ENCODE results near the gene NMB. TPM values are rescaled to one million over a fixed set of nuclear protein-coding genes. Genes with fewer than 3 reads are reported as not detected.
"Not testable (repeated sequence)": the region's sequence is repeated elsewhere in the genome, so short reads cannot be mapped to it uniquely, and the experiment has no call there.

Gene NMB
- 1 to 10 TPM; 5.1 to 5.7 TPM for total RNA-seq

- Mint-ChIP-seq H3K4me3 (peak within 1 kb of the TSS; percentile 70), H3K27me3 (ENCODE audit: low read depth) (no peaks in the 10 kb centered on the region), H3K4me1 (ENCODE audit: low read depth) (peaks cover 28% of the 10 kb centered on the region), H3K27ac (no peak within 1 kb of the TSS), H3K36me3 (ENCODE audit: low read depth) (peaks cover 2% of the 10 kb centered on the region), H3K9me3 (no peaks in the 10 kb centered on the region)
- CTCF ChIA-PET, result interaction anchor here (0.6 to 2.3 kb wide), 6 partner anchors 18 to 92 kb away, joined by 3 to 8 read pairs (median 4); no protein-coding TSS in a partner anchor
- intact Hi-C loops (cut with micrococcal nuclease), result loop anchor here (10.0 kb wide), 1 partner anchor 747 kb away; no protein-coding TSS in a partner anchor
- peak; percentile 83 for DNase-seq
Observed at GRCh38 chr15:84658080-84658787, at the start of gene NMB. TSS of gene NMB (minus strand) at chr15:84658199. CDS start at chr15:84658152, 47 bp downstream.

GRCh38 chr15:84703808-84704207 is 45.8 kb upstream of the NMB start:
- DNase-seq, result no peak
- Mint-ChIP-seq H3K27ac (no peak overlapping the region), H3K4me3 (no peak overlapping the region), H3K27me3 (ENCODE audit: low read depth) (no peaks in the 10 kb centered on the region), H3K4me1 (ENCODE audit: low read depth) (peaks cover 64% of the 10 kb centered on the region), H3K36me3 (ENCODE audit: low read depth) (peaks cover 7% of the 10 kb centered on the region), H3K9me3 (no peaks in the 10 kb centered on the region)
- intact Hi-C loops (cut with micrococcal nuclease), result no loop called here
- CTCF ChIA-PET, result interaction anchor here (1.1 kb wide), 1 partner anchor 45 kb away, joined by 3 read pairs; no protein-coding TSS in a partner anchor

- CTCF ChIA-PET, result interaction anchor here (0.6 to 1.1 kb wide), 2 partner anchors 44 to 113 kb away, joined by 3 to 5 read pairs; no protein-coding TSS in a partner anchor
- H3K4me1 Mint-ChIP-seq (ENCODE audit: low read depth), result peaks cover 66% of the 10 kb centered on the region
- H3K36me3 Mint-ChIP-seq (ENCODE audit: low read depth), result peaks cover 5% of the 10 kb centered on the region
- H3K27me3 Mint-ChIP-seq (ENCODE audit: low read depth), result no peaks in the 10 kb centered on the region
- no peak for DNase-seq
- H3K27ac Mint-ChIP-seq, result no peak overlapping the region
- intact Hi-C loops (cut with micrococcal nuclease), result no loop called here
- H3K9me3 Mint-ChIP-seq, result no peaks in the 10 kb centered on the region
- H3K4me3 Mint-ChIP-seq, result no peak overlapping the region
Observed at GRCh38 chr15:84702961-84703482, 45.0 kb upstream of the NMB start.

GRCh38 chr15:84699538-84700191 is 41.7 kb upstream of the NMB start:
- CTCF ChIA-PET, result interaction anchor here (1.0 kb wide), 1 partner anchor 44 kb away, joined by 3 read pairs; no protein-coding TSS in a partner anchor
- Mint-ChIP-seq H3K36me3 (ENCODE audit: low read depth) (peaks cover 4% of the 10 kb centered on the region), H3K4me1 (ENCODE audit: low read depth) (peaks cover 68% of the 10 kb centered on the region), H3K4me3 (no peak overlapping the region), H3K27ac (peak overlapping the region; percentile 5), H3K27me3 (ENCODE audit: low read depth) (no peaks in the 10 kb centered on the region), H3K9me3 (no peaks in the 10 kb centered on the region)
- no peak for DNase-seq
- intact Hi-C loops (cut with micrococcal nuclease), result no loop called here

- peaks cover 2% of the 10 kb centered on the region for H3K36me3 Mint-ChIP-seq (ENCODE audit: low read depth)
- H3K4me1 Mint-ChIP-seq (ENCODE audit: low read depth), result peaks cover 51% of the 10 kb centered on the region
- no peak for DNase-seq
- H3K27me3 Mint-ChIP-seq (ENCODE audit: low read depth), result no peaks in the 10 kb centered on the region
- H3K4me3 Mint-ChIP-seq, result no peak overlapping the region
- H3K27ac Mint-ChIP-seq, result no peak overlapping the region
- CTCF ChIA-PET, result interaction anchor here (0.6 to 1.3 kb wide), 2 partner anchors 10 to 133 kb away, joined by 3 to 5 read pairs; no protein-coding TSS in a partner anchor
- no peaks in the 10 kb centered on the region for H3K9me3 Mint-ChIP-seq
- intact Hi-C loops (cut with micrococcal nuclease), result no loop called here
Observed at GRCh38 chr15:84697236-84697990, 39.4 kb upstream of the NMB start.

GRCh38 chr15:84696757-84697156 is 38.8 kb upstream of the NMB start:
- no peak for DNase-seq
- no peaks in the 10 kb centered on the region for H3K27me3 Mint-ChIP-seq (ENCODE audit: low read depth)
- H3K9me3 Mint-ChIP-seq, result no peaks in the 10 kb centered on the region
- H3K4me1 Mint-ChIP-seq (ENCODE audit: low read depth), result peaks cover 54% of the 10 kb centered on the region
- H3K27ac Mint-ChIP-seq, result no peak overlapping the region
- CTCF ChIA-PET, result interaction anchor here (0.6 to 1.0 kb wide), 2 partner anchors 53 to 134 kb away, joined by 3 read pairs; no protein-coding TSS in a partner anchor
- peaks cover 2% of the 10 kb centered on the region for H3K36me3 Mint-ChIP-seq (ENCODE audit: low read depth)
- intact Hi-C loops (cut with micrococcal nuclease), result no loop called here
- H3K4me3 Mint-ChIP-seq, result no peak overlapping the region

GRCh38 chr15:84690342-84690741 is 32.3 kb upstream of the NMB start:
- CTCF ChIA-PET, result no interaction called here
- intact Hi-C loops (cut with micrococcal nuclease), result no loop called here
- H3K36me3 Mint-ChIP-seq (ENCODE audit: low read depth), result peaks cover 25% of the 10 kb centered on the region
- H3K4me1 Mint-ChIP-seq (ENCODE audit: low read depth), result peaks cover 12% of the 10 kb centered on the region
- no peaks in the 10 kb centered on the region for H3K9me3 Mint-ChIP-seq
- no peak overlapping the region for H3K4me3 Mint-ChIP-seq
- no peaks in the 10 kb centered on the region for H3K27me3 Mint-ChIP-seq (ENCODE audit: low read depth)
- no peak for DNase-seq
- no peak overlapping the region for H3K27ac Mint-ChIP-seq

GRCh38 chr15:84689858-84690257 is 31.9 kb upstream of the NMB start:
- intact Hi-C loops (cut with micrococcal nuclease), result no loop called here
- Mint-ChIP-seq H3K27ac (no peak overlapping the region), H3K27me3 (ENCODE audit: low read depth) (no peaks in the 10 kb centered on the region), H3K9me3 (no peaks in the 10 kb centered on the region), H3K36me3 (ENCODE audit: low read depth) (peaks cover 28% of the 10 kb centered on the region), H3K4me3 (no peak overlapping the region), H3K4me1 (ENCODE audit: low read depth) (peaks cover 12% of the 10 kb centered on the region)
- CTCF ChIA-PET, result no interaction called here
- DNase-seq, result no peak

GRCh38 chr15:84686446-84686845 is 28.4 kb upstream of the NMB start:
- intact Hi-C loops (cut with micrococcal nuclease); DNase-seq; H3K27me3 Mint-ChIP-seq (ENCODE audit: low read depth); H3K4me3 Mint-ChIP-seq; CTCF ChIA-PET; H3K9me3 Mint-ChIP-seq; H3K27ac Mint-ChIP-seq: not testable (repeated sequence)
- peaks cover 13% of the 10 kb centered on the region for H3K4me1 Mint-ChIP-seq (ENCODE audit: low read depth)
- H3K36me3 Mint-ChIP-seq (ENCODE audit: low read depth), result peaks cover 32% of the 10 kb centered on the region

- H3K27me3 Mint-ChIP-seq (ENCODE audit: low read depth), result no peaks in the 10 kb centered on the region
- no peaks in the 10 kb centered on the region for H3K9me3 Mint-ChIP-seq
- H3K36me3 Mint-ChIP-seq (ENCODE audit: low read depth), result peaks cover 28% of the 10 kb centered on the region
- intact Hi-C loops (cut with micrococcal nuclease), result no loop called here
- CTCF ChIA-PET, result interaction anchor here (0.7 kb wide), 1 partner anchor 28 kb away, joined by 4 read pairs; no protein-coding TSS in a partner anchor
- no peak overlapping the region for H3K27ac Mint-ChIP-seq
- H3K4me3 Mint-ChIP-seq, result no peak overlapping the region
- H3K4me1 Mint-ChIP-seq (ENCODE audit: low read depth), result peaks cover 13% of the 10 kb centered on the region
- no peak for DNase-seq
Observed at GRCh38 chr15:84685304-84685703, 27.3 kb upstream of the NMB start.

- Mint-ChIP-seq H3K36me3 (ENCODE audit: low read depth) (peaks cover 25% of the 10 kb centered on the region), H3K9me3 (no peaks in the 10 kb centered on the region), H3K4me3 (no peak overlapping the region), H3K27ac (no peak overlapping the region), H3K27me3 (ENCODE audit: low read depth) (no peaks in the 10 kb centered on the region), H3K4me1 (ENCODE audit: low read depth) (peaks cover 13% of the 10 kb centered on the region)
- intact Hi-C loops (cut with micrococcal nuclease), result no loop called here
- DNase-seq, result peak; percentile 15
- CTCF ChIA-PET, result no interaction called here
Observed at GRCh38 chr15:84684092-84684491, 26.1 kb upstream of the NMB start.

GRCh38 chr15:84681831-84682230 is 23.8 kb upstream of the NMB start:
- Mint-ChIP-seq H3K27ac (no peak overlapping the region), H3K9me3 (no peaks in the 10 kb centered on the region), H3K4me1 (ENCODE audit: low read depth) (peaks cover 13% of the 10 kb centered on the region), H3K36me3 (ENCODE audit: low read depth) (peaks cover 23% of the 10 kb centered on the region), H3K4me3 (no peak overlapping the region), H3K27me3 (ENCODE audit: low read depth) (no peaks in the 10 kb centered on the region)
- intact Hi-C loops (cut with micrococcal nuclease), result no loop called here
- DNase-seq, result peak; percentile 38
- CTCF ChIA-PET, result no interaction called here
